Liver (tissue), 3 donors: ENCODE data around the gene GPR176.

Experiments used
- CTCF ChIP-seq: fragments of 150-350 bp; IDR thresholded peaks from 2 replicates; pipeline ENCODE4 v1.5.1; 2017; ENCODE audit warnings: improper control_type of control experiment, low read depth, low read length; ENCODE audit not compliant: missing input control
- SP1 ChIP-seq: IDR thresholded peaks from 2 replicates; pipeline ENCODE4 v1.6.1; 2018; ENCODE audit warnings: antibody characterized with exemption, mild to moderate bottlenecking
- donor health status: healthy.
- donor health status: healthy.

DNA sequence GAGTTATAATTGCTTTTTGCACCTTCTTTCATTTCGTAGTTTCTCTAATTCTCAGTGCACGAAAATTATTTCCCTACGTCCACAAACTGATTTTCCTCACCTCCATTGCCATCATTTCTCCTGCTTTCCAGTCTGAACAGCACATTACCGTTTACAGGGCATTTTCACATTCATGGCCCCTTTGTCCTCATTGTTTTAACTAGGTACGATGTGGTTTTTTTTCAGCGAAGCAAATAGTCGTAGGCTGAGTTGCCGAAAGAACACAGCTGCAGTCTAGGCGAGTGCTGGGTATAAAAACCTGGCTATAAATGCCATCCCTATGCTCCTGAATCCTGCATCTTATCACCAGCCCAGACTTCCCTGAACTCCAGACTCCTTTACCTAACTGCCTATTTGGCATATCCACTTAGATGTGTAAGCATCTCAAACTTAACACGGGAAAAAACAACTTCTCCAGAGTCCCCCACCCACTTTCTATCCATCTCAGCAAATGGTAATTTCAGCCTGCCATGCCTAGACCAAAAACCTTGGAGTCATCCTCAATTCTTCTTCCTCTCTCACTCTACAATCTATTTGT, 136.7 kb downstream of the GPR176 start:
- TF ChIP-seq CTCF (no peak), SP1 (no peak)
